HG03469 (cell line): ENCODE measurements around the gene ANKRD10.

Experiments used
- ATAC-seq: cut with Tn5 transposase; IDR thresholded peaks from one replicate; pipeline ENCODE4 v1.9.1; 2021; ENCODE audit warnings: mild to moderate bottlenecking, moderate library complexity, moderate number of reproducible peaks; ENCODE audit not compliant: unreplicated experiment

ANKRD10 gene

DNA sequence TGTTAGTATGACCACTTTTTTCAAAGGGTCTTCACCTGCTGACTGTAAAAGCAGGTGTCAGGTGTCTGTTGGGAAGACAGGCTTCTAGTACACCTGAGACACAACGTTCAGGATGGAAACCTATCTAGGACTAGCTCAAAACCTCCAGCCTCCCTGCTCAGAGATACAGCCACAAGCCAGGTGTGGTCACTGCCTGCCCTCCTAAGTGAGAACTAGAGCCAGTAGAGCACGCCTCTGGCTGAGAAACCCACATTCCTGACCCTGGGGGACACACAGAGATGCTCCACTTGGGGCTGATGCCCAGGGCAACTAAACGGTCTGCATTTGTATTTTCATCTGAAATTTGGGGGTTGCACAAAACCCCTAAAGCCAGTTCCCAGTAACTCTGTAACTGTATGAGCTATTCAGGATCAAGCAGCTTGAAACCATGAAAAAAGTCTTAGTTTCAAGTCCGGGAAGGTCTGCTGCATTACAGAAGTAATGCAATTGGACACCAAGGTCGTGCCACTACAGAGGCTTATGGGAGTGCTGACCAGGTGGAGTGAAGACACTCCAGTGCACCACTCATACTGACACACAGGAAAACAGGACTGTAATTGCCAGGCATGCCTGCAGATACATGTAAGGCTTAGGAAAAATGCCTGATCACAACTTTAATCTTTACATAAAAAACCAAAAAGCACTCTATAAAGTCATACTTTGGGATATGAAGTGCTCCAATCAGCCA is 27.8 kb downstream of the ANKRD10 start:
- no peak for ATAC-seq

DNA sequence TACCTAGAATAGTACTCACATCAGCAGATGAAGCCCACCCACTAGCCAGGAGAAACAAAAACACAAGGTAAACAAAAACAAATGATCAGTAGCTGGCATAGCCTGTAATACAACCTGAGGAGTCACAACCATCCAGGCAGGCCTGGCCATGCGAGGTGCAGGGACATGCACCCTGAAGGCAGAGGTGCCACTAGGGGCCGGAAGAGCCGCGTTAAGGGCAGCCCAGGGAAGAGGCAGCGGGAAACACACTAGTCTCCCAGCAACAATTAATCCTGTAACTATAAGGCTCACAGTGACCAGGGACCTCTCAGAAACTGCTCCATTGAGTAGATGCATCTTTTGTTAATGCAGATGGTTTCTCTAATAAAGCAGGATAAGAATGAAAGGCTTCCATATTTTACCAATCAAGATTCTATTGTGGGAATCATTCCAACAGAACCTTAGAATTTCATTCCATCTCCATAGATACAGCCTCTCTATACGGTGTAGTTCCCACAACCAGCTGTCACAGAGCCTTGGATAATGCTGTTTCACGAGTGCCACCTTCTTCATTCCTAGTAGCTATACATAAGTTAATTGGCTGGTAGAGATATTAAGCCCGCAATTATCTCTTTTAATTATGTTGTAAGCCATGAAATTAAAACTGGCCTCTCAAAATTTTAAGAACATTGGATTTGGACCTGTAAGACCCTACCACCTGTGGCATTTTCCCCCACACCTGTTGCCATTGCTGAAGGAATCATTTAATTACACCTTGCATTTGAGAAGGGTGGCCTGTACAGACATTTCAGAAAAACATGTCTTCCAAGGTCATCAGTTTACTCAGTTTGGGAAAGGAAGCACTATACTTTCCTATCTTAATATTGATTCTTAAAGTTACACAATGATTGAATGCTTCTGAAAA is 28.7 kb downstream of the ANKRD10 start:
- no peak for ATAC-seq

DNA sequence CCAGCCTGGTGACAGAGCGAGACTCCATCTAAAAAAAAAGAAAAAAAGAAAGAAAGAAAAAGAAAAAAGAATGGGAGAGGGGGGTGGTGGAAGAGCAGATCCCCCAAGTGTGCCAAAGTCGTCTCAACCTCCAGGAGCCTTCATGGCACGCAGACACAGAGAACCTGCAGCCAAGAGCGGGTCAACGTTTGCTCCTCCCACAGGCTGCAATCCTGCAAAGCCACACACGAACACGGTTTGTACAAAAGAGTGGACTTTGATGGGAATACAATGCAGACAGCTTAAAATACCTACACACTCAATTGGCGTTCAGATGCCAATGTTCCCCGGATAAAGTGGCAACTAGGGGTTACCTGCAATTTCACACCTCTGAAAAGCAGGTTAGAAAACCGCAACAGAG is 29.4 kb downstream of the ANKRD10 start:
- ATAC-seq, result no peak

DNA sequence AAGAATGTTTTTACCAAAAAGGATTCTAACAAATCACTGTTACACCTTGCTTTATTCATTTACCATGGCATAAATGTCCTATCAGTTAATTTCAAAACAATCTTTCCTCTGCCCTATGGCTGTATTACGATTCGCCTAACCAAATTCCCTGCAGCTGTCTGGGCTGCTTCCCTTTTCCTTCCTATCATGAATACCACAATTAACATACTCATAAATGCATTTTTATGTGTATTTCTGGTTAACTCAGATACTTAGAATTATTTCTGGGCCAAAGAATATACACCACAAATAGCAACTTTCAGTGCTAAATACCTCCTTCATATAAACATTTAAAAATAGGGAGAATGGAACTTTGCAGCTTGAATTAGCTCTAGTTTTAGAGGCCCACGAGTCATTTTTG is 30.4 kb downstream of the ANKRD10 start:
- ATAC-seq, result no peak

DNA sequence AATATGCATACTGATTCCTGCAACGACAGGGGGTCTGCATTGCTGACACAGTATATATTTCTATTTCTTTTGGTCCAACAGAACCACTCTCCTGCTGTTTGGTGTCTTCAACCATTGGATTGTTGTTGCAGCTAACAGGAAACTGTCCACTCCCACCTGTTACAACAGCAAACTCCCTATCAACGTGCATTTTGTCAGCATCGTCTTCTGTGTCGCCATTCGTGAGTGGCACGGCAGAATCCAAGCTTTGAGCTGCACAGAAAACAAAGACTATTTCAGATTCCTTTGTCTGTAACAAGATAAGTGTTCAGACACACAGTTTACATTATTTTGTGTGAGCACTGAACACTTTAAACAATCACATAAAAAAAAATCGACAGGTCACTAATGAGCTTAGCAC is 31.3 kb downstream of the ANKRD10 start:
- no peak for ATAC-seq

DNA sequence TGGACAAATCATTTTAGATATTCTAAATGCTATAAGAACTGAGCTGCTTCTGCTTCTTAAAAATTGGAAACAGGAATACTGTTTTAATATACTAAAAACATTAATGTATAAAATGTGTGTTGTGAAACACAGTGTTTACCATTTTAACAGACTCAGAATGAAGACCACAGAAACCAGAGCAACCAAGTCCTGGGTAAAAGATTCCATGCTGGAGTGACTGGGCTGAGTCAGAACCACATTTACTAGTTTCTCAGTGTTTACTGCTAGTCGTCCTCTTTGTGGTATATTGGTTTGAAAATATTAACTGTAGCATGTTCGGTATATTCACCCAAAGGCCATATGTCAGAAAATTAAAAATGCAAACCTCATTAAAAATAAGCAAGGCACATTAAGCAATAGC is 31.9 kb downstream of the ANKRD10 start:
- ATAC-seq, result no peak

DNA sequence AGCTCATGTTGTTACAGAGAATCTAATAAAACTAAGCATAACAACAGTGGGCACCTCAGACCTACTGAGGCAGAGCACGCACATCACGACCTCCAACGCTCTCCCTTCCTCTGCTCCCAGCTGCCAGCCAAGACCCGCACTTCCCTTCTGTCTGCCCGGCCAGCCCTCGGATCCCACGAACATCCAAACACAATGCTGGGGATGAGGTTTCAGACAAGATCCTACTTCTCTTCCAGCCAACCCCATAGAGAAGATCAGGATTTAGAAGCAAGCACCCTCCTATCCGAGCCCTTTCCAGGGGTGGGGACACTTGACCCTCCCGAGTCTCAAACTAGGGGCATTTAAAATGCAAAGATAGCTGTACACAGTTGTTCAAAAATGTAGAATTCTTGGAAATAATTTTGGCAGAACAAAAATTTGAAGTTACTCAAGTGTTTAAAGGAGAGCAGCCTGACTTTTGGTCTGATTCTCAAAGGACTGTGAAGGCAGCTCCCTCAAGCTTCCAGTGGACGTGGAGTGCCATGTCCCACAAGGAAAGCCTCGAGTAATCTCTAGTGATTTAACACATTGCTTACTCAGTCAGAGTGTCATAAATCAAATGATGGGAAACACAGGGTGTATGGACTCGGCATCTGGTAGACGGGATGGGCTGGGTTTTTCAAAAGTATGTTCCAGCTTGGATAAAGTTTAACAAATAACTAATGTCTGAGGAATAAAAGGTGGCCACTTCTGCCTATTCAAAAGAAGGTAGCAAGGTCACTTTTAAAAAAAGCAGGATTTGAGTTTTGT is 32.8 kb downstream of the ANKRD10 start:
- no peak for ATAC-seq

DNA sequence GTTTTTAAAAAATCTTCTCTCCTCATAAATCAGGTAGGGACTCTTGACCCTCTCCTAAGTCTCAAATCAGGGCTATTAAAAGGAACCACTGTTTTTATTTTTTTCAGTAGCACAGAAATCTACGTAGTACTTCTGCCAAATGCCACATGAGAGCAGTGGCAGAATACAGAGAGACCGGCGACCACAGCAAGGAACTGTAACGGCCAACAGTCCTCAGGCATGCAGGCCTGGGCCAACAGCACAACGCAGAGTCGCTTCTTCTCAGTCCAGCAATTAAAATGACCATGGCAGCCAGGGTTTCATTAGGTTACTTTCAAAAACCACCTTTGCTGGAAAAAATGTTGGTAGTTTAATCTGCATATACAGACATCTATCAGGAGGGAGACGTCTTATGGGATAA is 34.2 kb downstream of the ANKRD10 start:
- ATAC-seq, result no peak

DNA sequence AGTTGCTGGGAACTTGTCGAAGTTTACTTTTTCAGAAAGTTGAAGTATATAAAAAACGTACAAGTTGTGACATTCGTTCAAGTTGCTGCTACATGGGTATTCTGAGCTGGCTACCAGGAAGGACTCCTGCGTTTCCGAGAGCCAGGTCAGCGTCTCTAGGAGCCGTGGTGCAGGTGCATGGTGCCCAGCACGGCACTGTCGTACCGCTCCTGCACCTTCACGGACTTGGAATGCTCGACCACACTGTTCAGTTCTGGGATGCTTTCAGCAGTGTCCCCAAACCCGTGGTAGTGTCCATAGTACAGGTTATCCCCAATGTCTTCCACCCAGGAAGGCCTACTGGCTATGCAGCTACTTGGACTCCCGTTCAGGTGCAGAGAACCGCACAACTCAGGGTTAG is 35.4 kb downstream of the ANKRD10 start:
- no peak for ATAC-seq

DNA sequence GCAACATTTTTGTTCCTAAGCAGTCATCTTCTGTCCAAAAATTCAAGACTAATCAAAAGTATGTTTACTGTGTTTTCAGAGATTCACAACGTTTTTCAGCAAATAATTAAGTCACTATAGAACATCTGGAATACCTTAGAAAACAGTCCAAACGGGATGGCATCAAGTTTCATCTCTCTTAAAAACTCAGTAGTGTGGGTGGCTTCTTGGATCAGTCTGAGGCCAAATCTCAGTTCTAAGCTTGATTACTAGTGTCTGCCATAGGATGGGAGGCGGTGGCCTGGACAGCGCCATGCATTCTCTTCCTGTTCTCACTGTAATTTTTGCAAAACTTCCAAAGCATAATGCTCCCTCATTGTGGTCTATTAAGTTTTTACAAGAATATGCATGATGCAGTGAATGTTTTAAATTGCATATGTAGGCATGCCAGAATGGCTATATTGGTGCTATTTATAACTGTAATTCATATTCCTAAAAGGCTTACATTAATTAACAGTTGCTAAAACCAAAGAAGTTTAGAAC is 37.1 kb downstream of the ANKRD10 start:
- no peak for ATAC-seq

DNA sequence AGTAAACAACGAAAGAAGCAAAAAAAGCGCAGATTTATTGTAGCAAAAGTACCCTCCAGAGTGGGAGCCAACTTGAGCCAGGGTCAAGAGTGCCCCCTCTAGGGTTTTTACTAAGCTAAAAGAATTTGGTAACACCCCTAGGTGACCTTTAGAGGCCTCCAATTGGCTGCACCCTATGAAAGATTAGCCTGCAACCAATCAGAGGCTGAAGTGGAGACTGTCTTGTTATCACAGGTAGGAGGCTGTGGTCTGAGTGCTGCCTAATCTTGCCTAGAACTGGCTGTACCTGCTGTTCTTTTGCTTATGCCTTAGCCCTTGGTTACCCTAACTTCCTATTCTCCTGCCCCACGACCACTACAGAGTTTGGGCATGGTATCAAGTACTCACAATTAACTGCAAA is 38.3 kb downstream of the ANKRD10 start:
- ATAC-seq, result no peak

DNA sequence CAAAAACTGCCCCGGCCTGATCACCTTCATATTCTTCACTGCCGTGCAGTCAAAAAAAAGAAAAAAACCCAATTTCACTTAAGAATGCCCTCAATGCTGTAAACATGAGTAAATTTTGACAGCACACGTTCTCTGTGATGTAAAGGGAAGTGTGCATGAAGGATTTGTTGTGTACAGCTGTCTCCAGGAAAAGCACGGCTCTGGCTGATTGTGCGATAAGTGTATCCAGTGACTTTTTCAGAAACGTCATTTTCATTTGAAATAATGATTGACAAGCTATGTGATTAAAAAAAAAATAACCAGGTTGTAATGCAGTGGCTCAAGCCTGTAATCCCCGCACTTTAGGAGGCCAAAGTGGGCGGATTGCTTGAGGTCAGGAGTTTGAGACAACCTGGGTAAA is 39.6 kb downstream of the ANKRD10 start:
- ATAC-seq, result no peak

DNA sequence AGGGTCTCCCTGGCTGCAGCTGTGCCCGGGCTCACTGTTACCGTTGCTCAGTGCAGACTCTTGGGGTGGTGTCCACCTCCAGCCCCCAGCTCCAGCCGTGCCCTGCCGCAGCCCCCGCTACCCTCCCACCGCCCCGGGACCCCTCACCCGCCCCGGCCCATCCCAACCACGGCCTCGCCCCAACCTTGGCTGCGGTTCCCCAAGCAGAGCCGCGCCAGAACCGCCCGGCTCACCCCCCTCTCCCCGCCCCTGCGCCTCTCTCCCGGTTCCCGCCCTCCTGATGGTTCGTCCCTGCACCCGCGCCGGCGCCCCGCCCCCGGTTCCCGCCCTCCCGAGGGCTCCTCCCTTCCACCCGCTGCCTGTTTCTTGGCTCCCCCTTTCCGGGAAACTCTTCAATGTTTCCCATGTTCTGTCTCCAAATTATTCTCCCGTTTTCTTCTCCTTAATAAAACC is 40.3 kb downstream of the ANKRD10 start:
- no peak for ATAC-seq

DNA sequence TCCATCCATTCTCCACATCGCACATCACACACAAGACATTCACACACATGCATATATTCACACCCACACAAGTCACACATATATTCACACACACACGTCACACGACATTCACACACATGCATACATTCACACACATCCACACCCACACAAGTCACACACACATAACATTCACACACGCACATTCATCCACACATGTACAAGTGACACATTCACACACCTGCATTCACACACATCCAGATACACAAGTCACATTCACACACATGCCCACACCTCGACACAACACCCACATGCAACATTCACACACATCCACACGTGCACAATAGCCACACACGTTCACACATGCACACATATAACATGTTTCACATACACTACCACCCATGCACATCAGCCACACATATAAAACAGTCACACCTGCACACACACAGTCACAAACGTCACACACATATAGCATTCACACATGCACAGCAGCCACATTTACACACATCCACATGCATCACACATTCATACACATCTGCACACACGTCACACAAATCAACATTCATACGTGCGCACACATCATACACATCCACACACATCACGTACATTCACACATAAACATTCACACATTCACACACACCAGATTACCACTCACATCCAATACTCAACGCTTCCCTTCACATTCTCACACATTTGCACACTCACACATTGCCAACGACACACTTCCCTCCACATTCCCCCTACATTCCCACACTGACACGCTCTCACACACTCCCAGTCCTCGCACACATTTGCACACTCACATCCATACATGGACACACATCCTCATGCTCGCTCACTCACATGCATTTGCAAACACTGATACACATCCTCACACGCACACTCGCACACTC is 41.0 kb downstream of the ANKRD10 start:
- no peak for ATAC-seq

DNA sequence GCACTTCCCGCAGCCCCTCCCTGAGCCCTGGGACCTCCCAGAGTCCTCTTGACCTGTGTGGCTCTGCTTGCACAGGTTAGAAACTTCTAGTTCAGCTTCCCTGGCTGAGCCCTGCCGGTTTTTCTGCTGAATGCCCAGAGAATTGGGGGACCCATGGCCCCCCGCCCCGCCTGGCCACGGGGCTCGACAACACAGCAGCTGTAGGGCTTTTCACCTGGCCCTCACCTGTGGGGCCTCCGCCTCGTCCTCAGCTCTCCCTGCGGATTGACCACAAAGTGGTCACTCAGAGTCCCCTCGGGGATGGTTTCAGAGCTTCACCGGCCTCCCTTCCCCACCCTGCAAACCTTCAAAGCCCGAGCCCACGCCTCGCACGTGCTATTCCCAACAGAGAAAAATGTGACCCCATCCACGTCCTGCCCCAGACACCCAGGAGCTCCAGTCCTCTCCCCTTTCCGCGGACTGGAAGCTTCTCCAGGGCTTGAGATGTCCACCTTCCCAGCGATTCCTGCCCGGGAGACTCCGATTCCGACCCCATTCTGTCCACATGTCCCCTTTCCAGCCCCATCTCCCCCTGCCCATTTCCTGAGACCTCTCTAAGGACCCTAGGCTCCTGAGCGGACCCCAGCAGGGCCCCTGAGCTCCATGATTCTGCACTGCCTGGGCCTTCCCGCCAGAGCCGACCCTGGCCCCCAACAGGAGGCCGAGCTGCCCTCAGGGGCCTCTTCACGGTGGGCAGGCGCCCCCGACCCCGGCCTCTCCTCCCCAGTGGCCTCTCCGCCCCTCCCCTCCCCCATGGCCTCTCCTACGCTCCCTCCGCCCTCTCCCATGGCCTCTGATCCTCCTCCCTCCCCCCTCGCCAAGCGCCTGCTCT is 41.9 kb downstream of the ANKRD10 start:
- ATAC-seq, result no peak

DNA sequence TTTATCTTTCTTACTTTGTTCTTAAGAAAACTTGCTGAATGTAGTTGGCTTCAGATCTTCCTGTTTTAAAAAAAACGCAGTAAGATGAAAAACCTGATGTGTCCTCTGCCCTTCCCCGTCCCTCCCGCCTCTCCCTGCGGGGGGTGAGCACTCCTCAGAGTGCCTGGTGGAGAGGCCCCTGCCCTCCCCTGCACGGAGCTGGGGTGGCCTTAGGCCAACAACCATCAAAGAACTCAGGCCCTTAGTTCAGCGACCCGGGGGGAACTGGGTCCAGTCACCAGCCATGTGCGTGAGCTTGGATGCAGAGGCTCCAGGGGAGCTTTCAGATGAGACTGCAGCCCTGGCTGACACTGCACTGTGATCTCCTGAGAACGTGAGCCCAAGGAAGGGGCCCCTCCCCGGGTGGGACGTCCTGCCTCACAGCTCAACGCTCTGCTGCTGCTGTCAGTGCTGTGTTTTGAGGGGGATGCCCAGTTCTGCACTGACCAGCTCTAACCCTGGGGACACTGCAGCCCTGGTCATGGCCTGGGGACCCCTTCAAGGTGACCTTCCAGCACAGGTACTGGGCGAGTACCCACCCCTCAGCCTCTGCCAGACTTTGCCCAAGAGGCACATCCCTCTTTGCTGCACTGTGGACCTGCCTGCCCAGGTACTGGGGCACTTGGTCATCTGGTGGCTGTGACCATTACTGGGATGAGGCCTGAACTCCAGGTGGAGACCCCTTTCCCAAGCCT is 42.7 kb downstream of the ANKRD10 start:
- ATAC-seq, result no peak

DNA sequence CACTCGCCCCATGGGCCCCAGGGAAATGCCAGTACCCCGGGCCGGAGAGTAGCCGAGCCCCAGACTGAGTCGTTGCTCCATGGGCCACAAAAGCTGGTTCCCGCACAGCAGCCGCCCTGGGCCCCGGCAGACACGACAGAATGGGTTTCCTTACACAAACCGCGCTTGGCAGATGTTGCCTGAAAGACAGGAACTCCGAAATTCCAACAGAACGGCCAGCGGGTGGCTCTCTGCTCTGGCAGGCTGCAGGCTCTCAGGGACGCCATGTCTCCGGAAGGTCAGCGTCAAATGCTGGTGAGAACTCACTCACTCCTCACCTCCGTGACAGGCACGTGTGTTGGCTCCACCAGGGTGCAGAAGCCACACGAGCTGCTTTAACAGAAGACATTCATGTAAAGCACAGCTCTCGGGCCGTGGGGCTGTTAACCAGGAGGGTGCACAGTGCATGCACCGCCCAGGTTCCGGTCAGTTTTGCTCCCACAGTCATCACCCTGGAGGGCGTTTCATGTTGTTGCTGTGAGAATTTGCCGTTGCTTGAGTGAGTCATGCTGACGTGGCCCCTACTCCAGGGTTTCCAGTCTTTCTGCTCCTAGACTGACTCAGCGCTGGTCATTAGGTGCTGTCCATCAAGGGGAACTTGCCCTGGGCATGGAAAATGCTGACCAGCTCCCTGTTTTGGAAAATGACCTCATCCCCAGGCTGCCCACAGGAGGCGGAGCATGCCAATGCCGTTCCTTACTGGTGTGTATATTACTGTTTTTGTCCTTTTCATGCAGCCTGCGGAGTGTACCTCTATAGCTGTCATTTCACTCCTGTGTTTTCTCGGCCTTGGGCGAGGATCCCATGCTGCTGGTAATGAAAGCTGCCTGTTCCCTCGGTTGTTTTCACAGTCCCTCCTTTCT is 44.8 kb downstream of the ANKRD10 start:
- no peak for ATAC-seq
